Right kidney (tissue), 1 donor: ENCODE data around the gene RBM19.

Experiments used
- DNase-seq: peaks from one replicate; pipeline ENCODE4 v3.0.0-alpha.2; 2016

Gene RBM19

DNA sequence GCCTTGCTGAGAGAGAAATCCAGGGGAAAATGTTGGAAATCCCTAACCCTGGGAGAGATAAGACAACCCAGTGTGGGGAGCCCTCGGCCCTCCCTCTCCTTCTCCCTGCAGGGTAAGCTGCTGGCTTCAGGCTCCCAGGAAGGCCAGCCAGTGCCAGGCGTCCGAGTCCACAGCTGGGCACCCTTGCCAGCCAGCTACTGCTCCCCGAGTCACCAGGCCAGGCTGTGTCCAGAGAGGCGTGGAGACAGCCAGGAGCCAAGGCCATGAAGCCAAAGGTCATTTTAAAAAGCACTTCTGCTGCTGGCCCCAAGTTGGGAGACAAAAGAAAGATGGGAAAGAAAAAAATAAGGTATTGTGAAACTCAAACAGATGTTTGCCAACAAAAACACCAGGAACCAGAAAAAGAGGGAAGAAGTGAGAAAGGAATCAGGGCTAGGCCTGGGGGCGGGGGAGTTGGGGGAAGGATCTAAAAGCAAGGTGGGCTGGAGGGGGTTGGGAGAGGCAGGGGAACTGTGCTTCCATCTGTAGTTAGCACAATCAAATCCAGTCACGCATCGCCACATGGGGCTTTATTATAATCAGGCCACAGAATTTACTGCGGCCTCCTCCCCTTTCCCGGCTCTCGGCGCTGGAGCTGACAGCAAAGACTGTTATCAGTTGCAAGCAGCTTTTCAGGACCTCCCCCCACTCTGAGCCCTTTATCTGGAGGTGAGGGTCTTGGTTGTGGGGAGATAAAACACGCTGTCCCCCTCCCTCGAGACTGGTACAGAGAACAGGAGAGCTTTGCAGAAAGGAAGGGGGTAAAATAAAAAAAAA, 33.5 kb downstream of the RBM19 start:
- peak; percentile 11 for DNase-seq

DNA sequence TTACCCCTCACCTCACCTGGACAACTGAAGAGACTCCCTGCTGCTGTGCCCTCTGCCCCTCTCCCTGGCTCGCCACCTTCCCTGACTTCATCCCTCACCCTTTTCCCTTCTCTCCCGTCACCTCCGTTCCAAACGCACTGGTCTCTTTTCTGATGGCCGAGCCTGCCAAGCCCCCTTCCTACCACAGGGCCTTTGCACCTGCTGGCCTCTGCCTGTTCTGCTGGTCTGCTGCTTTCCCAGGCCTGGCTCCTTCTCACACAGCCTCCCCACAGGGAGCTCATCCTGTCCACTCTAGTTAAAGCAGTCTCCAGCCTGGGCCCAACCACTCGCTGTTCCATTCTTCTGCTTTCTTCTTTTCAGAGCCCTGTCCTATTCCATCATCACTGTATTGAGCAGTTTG, 34.6 kb downstream of the RBM19 start:
- DNase-seq: no peak

DNA sequence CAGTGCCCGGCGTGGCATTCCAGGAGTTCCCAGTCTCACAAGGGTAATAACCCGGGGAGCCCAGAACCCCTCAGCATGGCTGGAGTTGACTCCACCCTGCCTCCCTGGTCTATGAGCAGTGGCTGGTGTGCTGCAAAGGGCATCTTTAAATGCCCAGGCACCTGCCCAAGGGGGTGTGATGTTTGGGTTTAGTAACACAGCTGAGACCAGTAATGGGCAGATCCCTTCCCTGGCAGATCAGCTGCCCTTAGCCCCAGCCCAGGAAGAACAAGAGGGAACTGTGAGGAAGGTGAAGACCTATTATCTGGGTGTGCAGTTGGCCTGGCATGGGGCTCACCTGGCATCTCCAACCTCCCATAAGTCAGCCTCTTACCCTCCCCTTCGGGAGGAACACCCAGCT, 35.9 kb downstream of the RBM19 start:
- no peak for DNase-seq

DNA sequence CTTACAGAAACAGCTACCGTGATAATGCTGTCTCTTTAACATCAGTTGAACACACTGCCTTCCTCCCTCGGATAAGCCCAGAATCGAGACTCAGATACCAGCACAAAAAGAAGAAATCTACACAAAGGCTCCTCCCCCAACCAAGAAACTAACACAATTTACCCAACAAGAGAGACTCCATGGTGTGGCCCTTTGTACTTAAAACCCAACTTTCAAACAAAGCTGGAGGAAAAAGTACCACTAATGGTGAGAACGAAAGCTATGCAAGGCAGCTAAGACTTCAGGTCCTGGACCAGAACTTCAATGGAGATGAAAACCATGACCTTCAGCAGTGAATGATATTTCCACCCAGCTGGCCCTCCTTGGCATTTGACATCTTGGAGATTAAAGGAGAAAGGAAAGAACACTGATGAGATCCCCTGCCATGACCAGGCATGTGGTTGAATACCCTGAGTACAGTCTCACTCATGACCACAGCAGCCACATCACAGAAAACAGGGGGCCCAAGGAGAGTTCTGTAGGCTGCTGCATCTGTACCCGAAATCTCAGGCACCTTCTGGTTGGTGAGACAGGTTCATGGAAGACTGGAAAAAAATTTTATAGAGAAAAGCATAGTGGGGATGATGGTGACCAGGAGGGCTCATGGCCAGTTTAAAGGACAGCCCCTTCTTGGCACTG, 36.7 kb downstream of the RBM19 start:
- DNase-seq: no peak

DNA sequence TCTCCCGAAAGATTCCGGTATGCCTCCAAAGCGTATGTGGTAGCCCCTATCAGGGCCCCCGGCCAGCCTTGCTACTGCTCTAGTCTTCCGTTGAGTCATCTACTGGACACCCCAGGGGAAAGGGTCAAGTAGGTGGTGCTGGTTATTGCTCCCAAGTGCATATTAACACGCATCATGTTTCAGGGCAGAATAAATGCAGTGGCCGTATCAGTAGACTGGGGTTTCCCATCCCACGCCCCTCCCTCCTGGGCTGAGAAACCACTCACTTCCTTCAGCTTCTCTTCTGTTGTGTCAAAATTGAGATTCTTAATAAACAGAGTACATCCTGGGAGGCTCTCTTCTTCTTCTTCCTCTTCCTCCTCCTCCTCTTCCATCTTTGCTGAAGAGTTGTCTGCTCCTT, 39.3 kb downstream of the RBM19 start:
- DNase-seq: no peak

DNA sequence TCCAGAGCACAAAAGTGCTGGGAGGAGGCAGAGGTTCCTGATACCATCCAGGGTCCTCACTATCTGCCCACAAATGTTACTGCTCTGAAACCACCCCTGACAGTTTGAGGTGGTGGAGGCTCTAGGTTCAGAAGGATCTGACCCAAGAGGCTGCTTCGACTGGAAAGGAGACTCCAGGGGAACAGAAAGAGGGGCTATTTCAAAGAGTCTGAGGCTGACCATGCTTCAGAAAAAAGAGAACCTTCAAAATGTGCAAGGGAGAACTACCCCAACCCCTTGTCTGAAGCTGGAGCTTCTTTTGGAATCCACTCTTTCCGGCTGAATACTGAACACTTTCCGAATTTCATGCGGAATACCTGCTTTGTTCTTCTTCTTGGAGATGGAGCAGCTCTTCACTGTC, 41.8 kb downstream of the RBM19 start:
- DNase-seq: no peak

DNA sequence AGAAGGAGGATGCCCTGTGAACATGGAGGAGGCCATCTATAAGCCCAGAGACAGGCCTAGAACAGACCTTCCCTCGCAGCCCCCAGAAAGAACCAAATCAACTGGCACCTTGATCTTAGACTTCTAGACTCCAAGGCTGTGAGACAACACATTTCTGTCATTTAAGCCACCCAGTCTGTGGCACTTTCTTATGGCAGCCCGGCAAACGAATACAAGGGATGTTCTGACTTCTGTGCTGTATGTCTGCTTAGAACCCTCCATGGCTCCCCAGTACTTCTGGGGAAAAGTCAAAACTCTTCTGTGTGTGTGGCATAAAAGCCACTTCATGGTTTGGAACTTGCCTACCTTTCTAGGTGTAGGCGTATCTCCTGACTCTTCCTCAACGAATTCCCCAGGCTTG, 42.9 kb downstream of the RBM19 start:
- no peak for DNase-seq

DNA sequence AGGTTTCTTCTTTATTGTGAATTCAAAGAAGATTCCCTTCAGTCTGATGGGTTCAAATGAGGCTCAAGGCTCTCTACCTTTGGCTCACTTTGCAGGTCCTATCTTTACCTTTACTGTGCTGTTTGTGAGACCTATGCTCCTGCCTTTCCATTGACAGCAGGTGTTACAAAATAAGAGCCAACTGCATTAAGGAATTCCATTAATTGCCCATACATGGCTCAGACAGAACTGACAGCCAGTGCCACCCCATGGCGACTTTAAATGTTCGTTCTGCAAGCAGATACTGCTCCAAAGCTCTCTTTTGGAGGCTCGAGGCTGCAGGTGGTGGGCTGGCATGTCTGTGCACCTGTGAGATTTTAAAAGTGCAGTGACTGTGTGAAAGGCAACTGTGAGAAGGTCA, 44.7 kb downstream of the RBM19 start:
- no peak for DNase-seq

DNA sequence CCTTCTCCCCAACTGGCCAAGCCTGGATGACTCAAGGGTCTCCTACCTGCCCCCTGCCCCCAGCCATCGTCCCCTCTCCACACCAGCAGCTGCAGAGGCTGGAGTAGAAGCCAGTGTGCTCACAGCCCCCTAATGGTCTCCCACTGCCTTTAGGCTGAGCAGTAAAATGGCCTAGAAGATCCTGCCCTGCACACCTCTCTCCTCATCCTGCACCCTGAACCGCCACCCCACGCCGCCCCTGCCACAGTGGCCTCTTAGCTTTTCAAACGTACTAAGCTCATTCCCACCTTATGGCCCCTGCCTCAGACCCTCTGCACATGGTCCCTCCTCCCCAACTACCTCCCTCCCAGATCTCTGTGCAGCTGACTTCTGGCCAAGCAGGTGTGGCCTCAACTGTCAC, 46.3 kb downstream of the RBM19 start:
- no peak for DNase-seq

DNA sequence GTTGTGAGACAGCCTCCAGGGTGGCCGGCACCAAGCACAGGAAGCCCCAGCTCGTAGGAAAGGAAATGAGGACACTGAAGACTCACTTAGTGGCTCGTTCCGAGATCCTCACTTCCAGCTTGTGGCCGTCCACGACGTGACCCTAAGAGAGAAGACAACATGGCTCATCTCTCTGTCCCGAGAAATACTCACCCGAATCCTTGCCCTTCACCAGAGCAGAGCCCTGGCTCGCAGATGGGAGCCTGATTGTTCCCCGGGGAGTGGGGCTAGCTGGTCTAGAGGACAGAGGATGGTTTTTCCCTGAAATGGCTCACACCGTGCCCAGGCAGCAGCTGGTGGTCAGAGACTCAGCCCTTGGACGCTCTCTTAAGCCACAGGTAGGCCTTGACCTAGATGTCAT, 47.8 kb downstream of the RBM19 start:
- DNase-seq: no peak

DNA sequence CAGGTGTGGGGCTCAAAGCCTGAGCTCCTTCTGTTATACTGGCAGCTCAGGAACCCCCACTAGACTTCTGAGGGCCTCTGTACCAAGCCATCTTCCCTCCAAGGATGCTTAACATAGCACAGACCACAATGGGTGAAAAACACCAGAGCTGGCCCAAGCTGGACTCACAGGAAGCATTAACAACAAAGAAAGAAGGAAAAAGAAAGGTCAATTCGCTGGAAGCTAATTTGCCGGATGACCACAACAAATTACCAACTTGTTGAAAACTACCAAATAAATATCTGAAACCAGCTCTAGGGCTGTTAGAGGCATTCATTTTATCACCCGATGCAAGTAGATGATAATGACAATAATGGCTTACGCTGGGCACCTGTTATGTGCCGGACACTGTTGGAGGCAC, 48.7 kb downstream of the RBM19 start:
- no peak for DNase-seq

DNA sequence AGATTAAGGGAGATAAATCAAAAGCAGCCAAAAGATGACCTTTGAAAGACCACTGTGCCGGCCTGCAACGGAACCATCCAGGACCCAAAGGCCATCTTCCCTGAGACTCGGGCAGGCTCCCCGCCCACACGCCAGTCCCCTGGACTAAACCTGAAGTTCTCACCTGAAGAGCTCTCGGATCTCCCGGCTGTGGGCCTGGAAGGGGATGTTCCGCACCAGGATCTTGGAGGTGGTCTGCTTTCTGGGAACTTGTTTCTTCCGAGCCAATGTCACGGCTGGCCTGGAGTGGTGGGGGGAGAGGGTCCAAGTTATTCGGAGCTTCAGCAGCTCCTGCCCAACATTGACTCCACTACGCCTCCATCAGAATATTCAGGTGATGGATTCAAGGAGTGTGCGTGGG, 51.3 kb downstream of the RBM19 start:
- DNase-seq: no peak

DNA sequence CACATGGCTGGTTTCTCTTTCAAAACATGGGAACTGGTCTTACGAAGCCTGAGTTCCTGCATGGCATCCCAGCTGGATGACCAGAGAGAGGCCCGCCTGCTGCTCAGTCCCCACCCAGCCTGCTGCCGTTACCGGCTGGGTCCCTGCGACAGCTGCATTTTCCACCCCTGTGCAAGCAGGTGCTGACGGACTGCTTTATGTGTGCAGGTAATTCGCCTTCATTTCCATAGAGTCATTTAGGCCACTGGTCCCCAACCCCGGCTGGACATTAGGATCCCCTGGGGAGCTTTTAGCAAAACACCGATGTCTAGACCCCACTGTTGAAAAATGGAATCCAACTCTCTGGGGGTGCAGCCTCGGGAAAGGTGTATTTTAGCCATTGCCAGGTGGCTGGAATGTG, 51.9 kb downstream of the RBM19 start:
- no peak for DNase-seq

DNA sequence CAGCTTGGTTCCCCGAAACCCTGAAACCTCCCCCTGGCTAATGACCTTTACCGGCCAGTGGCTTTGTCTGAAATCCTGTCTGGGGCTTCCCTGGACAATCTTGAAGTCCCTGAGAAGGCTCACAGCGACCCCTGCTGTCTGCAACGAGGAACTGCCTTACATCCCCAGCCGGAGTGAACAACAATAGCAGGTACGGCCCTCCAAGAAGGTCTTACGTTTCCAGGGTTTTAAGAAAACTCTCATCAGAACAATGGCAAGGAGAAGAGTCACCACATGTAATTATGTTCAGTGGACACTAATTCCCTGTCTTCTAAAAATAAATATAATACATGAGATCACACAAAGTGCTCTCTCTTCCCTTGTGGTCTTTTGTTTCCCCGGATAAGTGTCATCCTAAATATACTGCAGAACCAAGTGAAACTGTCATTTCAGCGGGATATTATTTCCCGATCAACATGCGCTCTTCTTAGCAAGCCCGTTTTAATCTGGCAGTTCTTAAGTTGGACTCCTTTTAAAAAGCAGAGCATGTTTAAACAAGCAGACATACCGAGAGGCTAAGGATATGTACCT, 53.3 kb downstream of the RBM19 start:
- DNase-seq: peak; percentile 47

DNA sequence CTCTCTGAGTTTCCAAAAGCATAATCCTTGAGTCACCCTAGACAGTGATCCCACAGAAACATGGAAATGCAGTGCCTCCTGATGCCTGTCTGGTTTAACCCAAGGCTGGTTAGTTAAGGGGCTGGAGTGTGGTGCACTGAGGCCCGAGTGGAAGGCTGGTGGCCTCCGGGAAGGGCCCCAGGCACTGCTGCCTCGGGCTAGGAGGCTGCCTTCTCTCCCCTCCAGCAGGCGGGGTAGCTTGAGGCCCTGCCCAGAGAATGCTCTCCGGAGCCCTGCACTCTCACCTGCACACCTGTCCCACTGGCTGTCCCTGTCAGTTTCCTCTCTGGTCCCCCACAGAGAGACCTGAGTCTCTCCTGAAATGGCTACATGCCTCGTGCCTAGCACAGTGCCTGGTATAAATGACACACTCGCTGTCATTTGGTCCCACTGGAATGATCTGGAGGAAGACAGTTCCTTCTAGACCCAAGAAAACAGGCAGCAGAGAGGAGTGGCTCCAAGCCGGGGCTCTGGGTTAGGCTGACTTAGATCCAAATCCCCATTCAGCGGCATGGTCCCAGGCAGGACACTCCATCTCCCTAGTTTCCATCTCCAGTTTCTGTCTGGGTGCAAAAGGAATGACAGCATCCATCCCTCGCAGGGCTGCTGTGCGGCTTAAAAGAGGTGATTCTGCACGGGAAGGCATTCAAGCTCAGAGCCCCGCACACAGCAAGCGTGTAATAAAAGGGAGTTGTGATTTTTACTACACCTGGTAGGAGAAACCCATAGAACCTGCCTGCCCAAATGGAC, 54.0 kb downstream of the RBM19 start:
- no peak for DNase-seq

DNA sequence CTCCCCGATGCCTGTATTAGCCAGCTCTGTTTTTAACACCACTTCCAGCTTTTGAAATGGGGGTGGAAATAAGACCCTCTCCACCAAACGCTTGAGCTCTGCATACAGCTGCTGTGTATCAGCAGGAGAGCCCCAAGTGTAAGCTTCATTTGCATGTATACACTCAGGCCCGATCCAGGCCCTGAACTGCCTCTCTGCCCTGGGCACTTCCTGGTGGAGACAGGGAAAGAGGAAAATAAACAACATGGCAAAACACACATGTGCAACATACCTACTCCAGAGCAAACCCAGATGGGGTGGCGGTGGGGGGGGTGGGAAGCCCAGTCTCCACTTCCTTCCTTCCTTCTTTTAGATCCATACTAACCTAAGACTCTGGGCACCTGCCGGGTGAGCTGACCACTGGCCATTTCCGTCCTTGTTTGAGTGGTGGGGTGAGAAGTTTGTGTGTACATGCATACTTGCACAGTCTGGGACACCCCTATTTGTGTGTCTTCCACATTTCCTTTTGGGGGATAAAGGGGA, 55.3 kb downstream of the RBM19 start:
- DNase-seq: no peak

DNA sequence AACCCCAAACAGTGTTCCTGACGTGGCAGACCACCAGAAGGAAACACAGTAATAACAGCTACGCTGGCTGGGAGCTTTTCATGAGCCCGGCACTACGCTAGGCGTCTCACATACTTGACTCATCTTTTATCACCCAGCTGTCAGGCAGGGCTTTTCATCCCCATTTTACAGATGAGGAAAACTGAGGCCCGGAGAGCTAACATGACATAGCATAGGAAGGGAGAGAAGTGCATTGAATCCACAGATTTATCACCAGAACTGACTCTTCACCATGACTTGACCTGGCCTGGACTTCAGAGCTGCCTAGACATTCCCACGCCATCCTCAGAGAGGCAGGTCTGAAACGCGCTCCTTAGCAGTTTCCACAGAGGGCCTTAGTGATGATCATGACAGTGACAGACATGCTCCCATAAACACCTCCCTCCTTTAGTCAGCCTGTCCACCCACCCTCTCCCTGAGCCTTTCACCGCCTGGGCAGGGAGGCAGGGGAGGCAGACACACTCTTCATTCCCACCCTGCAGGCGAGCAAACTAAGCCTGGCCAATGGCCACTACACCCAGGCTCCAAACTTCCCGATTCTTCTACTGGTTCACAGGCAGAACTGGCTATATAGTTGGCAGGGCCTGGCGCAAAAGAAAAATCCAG, 56.2 kb downstream of the RBM19 start:
- DNase-seq: no peak

DNA sequence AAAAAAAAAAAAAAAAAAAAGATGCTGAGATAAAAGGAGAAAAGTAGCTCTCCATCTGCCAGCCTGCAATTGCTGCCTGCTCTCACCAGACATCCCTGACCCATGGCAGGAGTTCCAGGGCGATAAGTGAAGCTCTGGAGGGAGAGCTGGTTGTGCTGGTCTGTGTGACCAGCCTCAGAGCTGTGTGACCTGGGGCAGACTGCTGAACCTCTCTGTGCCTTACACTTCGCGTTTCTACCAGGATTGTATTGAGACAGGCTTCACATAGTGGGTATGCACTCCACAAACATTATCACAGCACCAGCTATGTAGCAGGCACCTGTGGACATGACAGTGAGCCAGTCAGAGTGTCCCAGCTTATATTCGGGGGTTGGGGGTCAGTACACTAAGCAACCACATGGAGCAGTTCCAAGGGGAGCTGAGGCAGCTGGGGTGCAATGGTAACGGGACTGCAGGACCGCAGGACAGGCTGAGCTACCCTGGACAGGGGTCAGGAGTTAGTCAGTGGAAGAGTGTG, 57.5 kb downstream of the RBM19 start:
- no peak for DNase-seq

DNA sequence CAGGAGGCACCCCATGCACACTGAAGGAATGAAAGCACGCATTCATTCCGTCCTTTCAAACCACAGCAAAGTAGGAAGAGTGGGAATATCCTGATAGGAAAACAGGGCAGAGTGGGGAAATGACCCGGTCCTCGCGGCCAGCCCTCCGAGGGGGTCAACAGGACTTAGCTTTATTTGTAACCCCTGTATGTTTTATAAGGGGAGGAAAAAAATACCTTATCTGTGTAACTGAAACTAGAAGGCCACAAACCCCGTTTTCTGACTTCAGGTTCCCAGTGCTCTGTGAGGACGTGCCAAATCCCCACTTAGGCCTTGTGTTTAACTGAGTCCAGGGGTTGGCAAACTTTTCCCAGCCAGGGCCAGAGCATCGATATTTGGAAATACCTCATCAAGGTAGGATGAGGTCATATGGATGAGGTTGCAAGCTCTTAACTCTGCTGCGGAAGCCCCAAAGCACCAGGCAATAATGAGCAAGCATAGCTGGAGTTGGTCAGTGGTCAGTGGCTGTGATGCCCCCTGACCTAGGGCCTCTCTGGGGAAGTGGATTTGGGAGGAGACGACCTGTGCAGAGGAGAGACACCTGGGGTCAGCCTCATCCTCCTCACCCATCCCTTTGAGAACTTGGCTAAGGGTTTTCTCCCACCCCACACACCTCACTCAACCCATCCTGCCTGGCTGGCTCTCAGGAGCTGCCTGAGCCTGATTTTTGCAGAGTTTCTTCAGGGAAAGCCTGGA, 58.5 kb downstream of the RBM19 start:
- no peak for DNase-seq

DNA sequence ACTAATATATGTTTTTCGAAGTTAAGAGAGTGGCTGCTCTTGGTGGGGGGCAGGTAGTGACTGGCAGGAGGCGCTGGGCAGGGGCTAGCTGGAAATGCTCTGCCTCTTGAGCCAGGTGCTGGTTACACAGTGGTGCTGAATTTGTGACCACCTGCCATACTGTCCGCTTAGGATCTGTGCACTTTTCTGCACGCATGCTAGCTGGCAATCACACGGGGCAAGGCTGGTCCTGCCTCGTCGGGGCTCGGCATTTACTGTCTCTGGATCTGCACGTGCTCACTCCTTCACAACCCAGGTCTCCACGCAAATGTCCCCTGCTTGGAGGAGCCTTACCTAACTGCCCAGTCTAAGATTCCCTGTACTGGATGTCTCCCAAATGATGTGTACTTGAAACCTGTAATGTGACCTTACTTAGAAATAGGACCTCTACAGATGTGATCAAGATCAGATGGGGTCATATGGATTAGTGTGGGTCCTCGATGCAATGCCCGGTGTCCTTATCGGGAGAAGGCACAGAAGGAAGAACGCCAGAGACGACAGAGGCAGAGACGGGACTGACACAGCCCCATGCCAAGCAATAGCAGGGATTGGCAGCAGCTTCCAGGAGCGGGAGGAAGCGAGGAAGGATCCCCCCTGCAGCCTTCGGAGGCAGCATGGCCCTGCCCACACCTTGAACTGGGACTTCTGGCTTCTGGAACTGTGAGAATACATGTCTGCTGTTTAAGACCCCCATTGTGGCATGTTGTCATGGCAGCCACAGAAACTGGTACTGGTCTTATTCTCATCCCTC, 59.5 kb downstream of the RBM19 start:
- DNase-seq: no peak
